ENCODE measurements around the gene RASSF7.

- peak; percentile 96 for TF ChIP-seq CTCF (IDR thresholded peaks at IDR 0.05; ENCODE audit: low read length)
- TF ChIP-seq EZH2 (IDR thresholded peaks at IDR 0.05; ENCODE audit: borderline replicate concordance, low read length) = no peak
Observed at GRCh38 chr11:518463-519202, 42.1 kb upstream of the RASSF7 start.
